ENCODE measurements around the gene ELAVL2. TPM values are rescaled to one million over a fixed set of nuclear protein-coding genes. Genes with fewer than 3 reads are reported as not detected.

ELAVL2 gene
- total RNA-seq, 4 donors from 2014 or later: 0.63 to 2.6 TPM; not detected in 2

DNA sequence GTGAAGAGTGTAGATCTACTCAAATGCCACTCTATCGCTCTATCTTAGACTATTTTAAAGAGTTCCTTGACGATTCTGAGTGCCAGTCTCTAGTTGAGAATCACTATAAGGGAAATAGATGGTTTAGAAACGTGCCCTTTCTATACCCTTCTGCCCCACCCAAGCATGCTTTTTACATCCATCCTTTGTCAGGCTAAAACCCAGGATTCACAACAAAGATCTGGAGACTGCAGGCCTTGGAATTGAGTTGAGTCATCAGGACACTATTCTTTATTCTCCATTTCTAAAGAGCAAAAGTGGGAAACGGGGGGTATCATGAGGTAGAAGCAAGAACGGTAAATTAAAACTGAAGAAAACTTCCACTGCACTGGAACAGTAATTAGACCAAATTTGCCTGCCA lies 48.7 kb downstream of the ELAVL2 start:
- H3K27ac ChIP-seq: no peak overlapping the region
- no peak for DNase-seq (ENCODE audit: low spot score in 2 of 2)
- no peaks in the 10 kb centered on the region for H3K4me1 ChIP-seq
- no peaks in the 10 kb centered on the region for H3K36me3 ChIP-seq
- H3K9me3 ChIP-seq: no peaks in the 10 kb centered on the region
- no peaks in the 10 kb centered on the region for H3K27me3 ChIP-seq
- TF ChIP-seq EP300 (IDR thresholded peaks at IDR 0.05): no peak
- TF ChIP-seq CTCF (IDR thresholded peaks at IDR 0.05): no peak
- TF ChIP-seq POLR2A (IDR thresholded peaks at IDR 0.05): no peak
- H3K4me3 ChIP-seq: no peak overlapping the region
- 80% methylated on average over 5 of the region's 5 CpGs for WGBS, 2 donors

DNA sequence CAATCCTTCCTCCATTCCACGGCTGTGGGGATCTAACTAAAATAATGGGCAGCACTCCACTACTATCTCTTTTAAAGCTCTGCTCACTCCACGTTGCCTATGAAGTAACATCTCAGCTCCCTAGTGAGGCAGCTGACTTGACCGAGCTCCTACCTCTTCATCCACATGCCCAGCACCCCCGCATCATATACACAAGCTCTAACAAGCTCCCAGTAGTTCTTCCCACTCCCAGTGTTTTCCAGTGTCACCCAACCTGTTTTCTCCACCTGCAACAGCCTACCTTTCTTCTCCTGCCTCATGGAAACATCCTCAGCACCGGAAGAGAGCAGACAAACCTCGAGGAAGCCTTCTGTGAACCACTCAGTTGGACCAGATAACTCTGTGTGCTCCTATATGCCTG lies 50.5 kb downstream of the ELAVL2 start:
- Histone ChIP-seq H3K4me3 (no peak overlapping the region), H3K4me1 (no peaks in the 10 kb centered on the region), H3K27me3 (no peaks in the 10 kb centered on the region), H3K36me3 (no peaks in the 10 kb centered on the region), H3K27ac (no peak overlapping the region), H3K9me3 (no peaks in the 10 kb centered on the region)
- TF ChIP-seq CTCF (IDR thresholded peaks at IDR 0.05) (no peak), EP300 (IDR thresholded peaks at IDR 0.05) (no peak), POLR2A (IDR thresholded peaks at IDR 0.05) (no peak)
- WGBS, 2 donors: 83 to 88% methylated on average over 6 of the region's 6 CpGs
- DNase-seq (ENCODE audit: low spot score in 2 of 2): no peak

DNA sequence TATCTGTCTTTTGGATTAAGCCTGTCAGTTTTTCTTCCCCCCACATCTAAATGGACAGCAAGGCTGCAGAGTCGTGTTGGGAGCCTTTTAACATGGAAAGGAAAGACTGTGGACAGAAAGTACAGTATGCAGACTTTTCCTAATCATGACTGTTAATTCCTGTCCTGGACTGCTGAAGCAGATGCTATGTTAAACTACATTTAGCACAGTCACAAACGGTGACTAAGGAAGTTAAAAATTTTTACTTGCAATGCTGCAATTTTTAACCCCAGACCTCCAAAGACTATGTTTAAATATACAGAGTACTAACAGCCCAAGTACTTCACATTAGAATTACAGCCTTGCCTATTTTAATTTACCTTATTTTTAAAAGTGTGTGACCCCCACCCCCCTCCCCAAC lies 51.8 kb downstream of the ELAVL2 start:
- H3K9me3 ChIP-seq: no peaks in the 10 kb centered on the region
- no peak for TF ChIP-seq EP300 (IDR thresholded peaks at IDR 0.05)
- no peak for TF ChIP-seq POLR2A (IDR thresholded peaks at IDR 0.05)
- TF ChIP-seq CTCF (IDR thresholded peaks at IDR 0.05): no peak

GRCh38 chr9:23772385-23772783 lies 53.7 kb downstream of the ELAVL2 start:
- H3K9me3 ChIP-seq: no peaks in the 10 kb centered on the region
- H3K4me1 ChIP-seq: no peaks in the 10 kb centered on the region
- H3K36me3 ChIP-seq: no peaks in the 10 kb centered on the region
- TF ChIP-seq CTCF (IDR thresholded peaks at IDR 0.05): no peak
- TF ChIP-seq POLR2A (IDR thresholded peaks at IDR 0.05): no peak
- no peak for TF ChIP-seq EP300 (IDR thresholded peaks at IDR 0.05)
- no peak for DNase-seq (ENCODE audit: low spot score in 2 of 2)
- H3K27ac ChIP-seq: no peak overlapping the region
- no peaks in the 10 kb centered on the region for H3K27me3 ChIP-seq
- H3K4me3 ChIP-seq: no peak overlapping the region

More for the DNA sequence above, 51.8 kb downstream of the ELAVL2 start:
- H3K4me3 ChIP-seq: no peak overlapping the region
- no peak overlapping the region for H3K27ac ChIP-seq
- DNase-seq (ENCODE audit: low spot score in 2 of 2): no peak
- WGBS, 2 donors: 36 to 47% methylated on average over 2 of the region's 2 CpGs
- H3K36me3 ChIP-seq: no peaks in the 10 kb centered on the region
- no peaks in the 10 kb centered on the region for H3K27me3 ChIP-seq
- no peaks in the 10 kb centered on the region for H3K4me1 ChIP-seq

GRCh38 chr9:23771746-23772384 lies 54.2 kb downstream of the ELAVL2 start:
- Histone ChIP-seq H3K36me3 (no peaks in the 10 kb centered on the region), H3K4me3 (no peak overlapping the region), H3K4me1 (no peaks in the 10 kb centered on the region), H3K9me3 (no peaks in the 10 kb centered on the region), H3K27ac (no peak overlapping the region), H3K27me3 (no peaks in the 10 kb centered on the region)
- no peak for DNase-seq (ENCODE audit: low spot score in 2 of 2)
- TF ChIP-seq EP300 (IDR thresholded peaks at IDR 0.05): no peak
- no peak for TF ChIP-seq CTCF (IDR thresholded peaks at IDR 0.05)
- no peak for TF ChIP-seq POLR2A (IDR thresholded peaks at IDR 0.05)

All from tibial nerve (tissue), 4 donors.